GM18517 (cell line): ENCODE data around the gene NAA80.

Experiments used
- ATAC-seq: cut with Tn5 transposase; IDR thresholded peaks from one replicate; pipeline ENCODE4 v1.9.1; 2021; ENCODE audit warnings: mild to moderate bottlenecking, moderate library complexity; ENCODE audit not compliant: unreplicated experiment

NAA80 gene

GRCh38 chr3:50330330-50330729, 31.1 kb upstream of the NAA80 start:
- no peak for ATAC-seq

- peak; percentile 86 for ATAC-seq
Measured at GRCh38 chr3:50327943-50328691, 28.9 kb upstream of the NAA80 start, which contains the start of gene TUSC2. TSS of gene TUSC2 (minus strand) at chr3:50328223. CDS start at chr3:50328099, 124 bp downstream.

- ATAC-seq, result no peak
Measured at GRCh38 chr3:50327129-50327528, 27.9 kb upstream of the NAA80 start.

GRCh38 chr3:50326182-50326541, 27.0 kb upstream of the NAA80 start:
- no peak for ATAC-seq

GRCh38 chr3:50325497-50326181, 26.4 kb upstream of the NAA80 start:
- ATAC-seq, result no peak

- ATAC-seq, result no peak
Measured at GRCh38 chr3:50325113-50325480, 25.9 kb upstream of the NAA80 start.

- ATAC-seq, result no peak
Measured at GRCh38 chr3:50324351-50325112, 25.3 kb upstream of the NAA80 start.

- no peak for ATAC-seq
Measured at GRCh38 chr3:50323614-50324199, 24.5 kb upstream of the NAA80 start.

GRCh38 chr3:50323092-50323600, 23.9 kb upstream of the NAA80 start:
- ATAC-seq, result no peak

- ATAC-seq, result no peak
Measured at GRCh38 chr3:50322386-50323091, 23.3 kb upstream of the NAA80 start, which contains the start of gene HYAL2. TSS of gene HYAL2 (minus strand) at chr3:50322745. CDS start at chr3:50320489, 2,256 bp downstream.

GRCh38 chr3:50322115-50322385, 22.8 kb upstream of the NAA80 start:
- ATAC-seq, result no peak

GRCh38 chr3:50321336-50322114, 22.3 kb upstream of the NAA80 start:
- ATAC-seq, result peak; percentile 65

GRCh38 chr3:50320853-50321335, 21.7 kb upstream of the NAA80 start:
- peak; percentile 48 for ATAC-seq

- ATAC-seq, result no peak
Measured at GRCh38 chr3:50319894-50320625, 20.9 kb upstream of the NAA80 start.

- ATAC-seq, result no peak
Measured at GRCh38 chr3:50319181-50319893, 20.1 kb upstream of the NAA80 start.

GRCh38 chr3:50318615-50319014, 19.4 kb upstream of the NAA80 start:
- ATAC-seq, result no peak

GRCh38 chr3:50318163-50318562, 19.0 kb upstream of the NAA80 start:
- ATAC-seq, result no peak

GRCh38 chr3:50317300-50317699, 18.1 kb upstream of the NAA80 start:
- ATAC-seq, result no peak
